Kidney glomerular epithelial cell (primary cell): ENCODE data around the gene RTF2.
"Not testable (repeated sequence)": the region's sequence is repeated elsewhere in the genome, so short reads cannot be mapped to it uniquely, and the experiment has no call there.

Experiments used
- DNase-seq: peaks from one replicate; lab custom pipeline; 2025; lab: John Stamatoyannopoulos, UW

The RTF2 gene

DNA sequence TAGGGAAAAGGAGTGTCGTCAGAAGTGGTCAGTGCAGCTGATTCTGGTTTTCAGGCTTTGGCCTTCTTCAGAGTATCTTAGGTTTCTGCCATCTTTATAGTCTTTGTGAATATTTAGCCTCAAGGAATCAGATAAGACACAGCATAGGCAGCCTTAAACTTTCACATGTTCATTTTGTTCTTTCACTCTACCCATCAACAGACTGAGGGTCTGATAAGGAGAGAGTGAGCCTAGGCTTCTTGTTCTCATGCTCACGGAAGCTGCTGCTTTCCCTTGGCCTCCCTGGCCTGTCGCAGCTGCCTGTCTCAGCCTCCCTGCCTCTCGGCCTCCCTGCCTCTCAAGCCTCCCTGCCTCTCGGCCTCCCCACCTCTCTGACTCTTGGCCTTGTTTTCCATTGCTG lies 20.1 kb downstream of the RTF2 start:
- DNase-seq: no peak

DNA sequence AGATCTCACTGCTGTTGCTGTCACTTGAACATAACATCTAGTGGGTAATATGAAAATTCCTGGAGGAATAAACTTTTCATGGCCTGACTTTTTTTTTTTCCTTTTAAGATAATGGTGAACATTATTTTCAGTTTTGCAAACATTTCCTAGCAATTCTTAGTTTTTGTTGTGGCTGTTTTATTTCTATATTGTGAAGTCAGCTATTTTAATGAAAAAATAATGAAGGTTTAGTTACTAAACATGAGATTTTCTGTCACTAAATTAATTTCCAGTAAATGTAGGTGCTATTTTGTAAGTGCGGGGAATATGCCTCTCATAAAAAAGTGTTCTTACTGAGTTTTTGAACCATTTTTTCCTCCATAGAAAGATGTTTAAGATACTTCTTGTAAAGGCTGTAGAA lies 32.7 kb downstream of the RTF2 start:
- DNase-seq: no peak

GRCh38 chr20:56503916-56504315 lies 35.5 kb downstream of the RTF2 start:
- DNase-seq: no peak

DNA sequence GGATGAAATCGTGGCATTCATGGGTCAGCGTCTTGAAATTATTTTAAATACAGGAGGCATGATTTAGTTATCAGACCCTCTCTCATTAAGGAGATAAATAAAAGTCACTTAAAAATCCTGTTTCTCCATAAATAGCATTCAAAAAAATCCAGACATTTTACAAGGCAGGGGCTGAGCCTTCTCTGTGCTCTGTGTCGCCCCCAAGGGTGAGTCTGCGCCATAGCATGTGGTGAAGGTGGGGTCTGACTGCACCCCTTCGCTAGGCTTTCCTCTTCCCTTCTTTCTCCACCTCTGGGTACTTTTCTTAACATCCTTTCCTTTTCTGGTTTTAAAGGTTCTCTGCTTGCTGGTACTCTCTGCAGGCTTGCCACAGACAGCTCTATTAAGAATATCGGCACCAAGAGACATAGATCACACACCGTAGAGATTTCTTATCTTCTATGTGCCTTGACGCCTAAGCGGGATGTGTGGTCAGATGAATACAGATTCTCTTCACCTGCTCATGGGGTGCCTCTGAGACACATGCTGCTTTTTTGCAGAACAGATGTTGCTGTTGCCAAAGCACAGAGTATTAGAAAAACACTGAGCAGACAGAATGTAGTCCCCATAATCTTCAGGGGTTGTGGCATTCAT lies 36.1 kb downstream of the RTF2 start:
- no peak for DNase-seq

DNA sequence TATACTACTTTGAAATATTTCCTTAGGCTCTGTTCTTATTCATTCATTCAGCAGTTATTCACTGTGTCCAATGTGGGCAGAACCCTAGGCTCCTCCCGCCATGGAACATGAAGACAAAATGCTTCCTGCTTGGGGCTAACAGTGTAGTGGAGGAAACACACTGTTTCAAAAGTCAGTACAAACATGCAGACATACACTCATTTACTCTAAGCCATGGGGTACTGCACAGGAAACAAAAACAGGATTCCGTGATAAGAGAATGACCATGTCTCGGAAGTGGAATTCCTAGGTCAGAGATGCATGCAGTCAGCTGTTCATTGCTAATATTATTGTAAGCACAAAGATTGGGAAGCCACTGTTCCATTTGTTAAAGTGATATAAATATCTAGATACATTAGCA lies 37.7 kb downstream of the RTF2 start:
- DNase-seq: peak; percentile 56

- DNase-seq: no peak
Observed at GRCh38 chr20:56511926-56512325, 43.5 kb downstream of the RTF2 start.

GRCh38 chr20:56513161-56514150 lies 45.0 kb downstream of the RTF2 start:
- peak; percentile 2 for DNase-seq

- no peak for DNase-seq
Observed at GRCh38 chr20:56516631-56517030, 48.2 kb downstream of the RTF2 start.

GRCh38 chr20:56517211-56517610 lies 48.8 kb downstream of the RTF2 start:
- no peak for DNase-seq

GRCh38 chr20:56517641-56518040 lies 49.2 kb downstream of the RTF2 start:
- no peak for DNase-seq

DNA sequence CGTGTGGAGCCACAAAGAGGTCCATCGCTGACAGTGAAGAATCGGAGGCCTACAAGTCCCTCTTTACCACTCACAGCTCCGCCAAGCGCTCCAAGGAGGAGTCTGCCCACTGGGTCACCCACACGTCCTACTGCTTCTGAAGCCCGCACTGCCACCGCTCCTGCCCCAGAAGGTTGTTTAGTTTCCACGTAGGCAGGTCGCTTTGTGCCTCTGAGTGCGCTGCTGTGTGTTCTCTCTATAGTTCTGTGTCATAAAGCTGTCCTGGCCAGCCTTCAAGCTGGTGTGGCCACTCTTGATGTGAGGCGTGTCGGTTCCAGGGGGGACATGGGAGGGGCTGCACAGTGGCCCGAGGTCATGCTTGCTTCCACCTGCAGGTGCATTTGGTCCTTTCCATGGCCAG lies 49.7 kb downstream of the RTF2 start:
- no peak for DNase-seq

DNA sequence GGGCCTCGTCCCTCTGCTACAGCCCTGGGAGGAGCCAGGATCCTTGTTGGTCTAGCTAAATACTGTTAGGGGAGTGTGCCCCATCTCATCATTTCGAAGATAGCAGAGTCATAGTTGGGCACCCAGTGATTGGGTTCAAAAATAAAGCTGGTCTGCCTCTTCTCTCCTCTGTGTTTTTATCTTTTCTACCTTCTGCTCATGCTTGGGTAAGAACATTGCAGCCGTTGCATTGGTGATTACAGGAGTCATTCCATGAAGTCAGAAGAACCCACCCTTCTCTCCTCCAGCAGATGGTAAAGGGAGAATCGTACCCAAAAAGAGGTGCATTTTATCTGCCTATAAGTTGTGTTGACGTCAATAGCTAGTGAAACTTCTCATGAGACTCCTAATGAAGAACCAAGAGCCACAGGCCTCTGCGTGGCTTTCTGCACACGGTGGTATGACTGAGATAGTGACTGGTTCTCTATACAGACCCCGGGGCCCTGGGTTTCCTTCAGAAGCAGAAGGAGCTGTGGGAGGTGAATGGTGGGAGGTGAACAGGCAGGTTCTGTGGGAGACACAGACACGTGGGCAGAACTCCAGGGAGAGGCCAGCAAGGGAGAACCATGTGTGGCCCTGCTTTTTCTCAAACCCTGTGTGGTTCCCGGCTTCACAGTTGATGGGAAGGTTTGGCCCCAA lies 50.4 kb downstream of the RTF2 start:
- DNase-seq: no peak

DNA sequence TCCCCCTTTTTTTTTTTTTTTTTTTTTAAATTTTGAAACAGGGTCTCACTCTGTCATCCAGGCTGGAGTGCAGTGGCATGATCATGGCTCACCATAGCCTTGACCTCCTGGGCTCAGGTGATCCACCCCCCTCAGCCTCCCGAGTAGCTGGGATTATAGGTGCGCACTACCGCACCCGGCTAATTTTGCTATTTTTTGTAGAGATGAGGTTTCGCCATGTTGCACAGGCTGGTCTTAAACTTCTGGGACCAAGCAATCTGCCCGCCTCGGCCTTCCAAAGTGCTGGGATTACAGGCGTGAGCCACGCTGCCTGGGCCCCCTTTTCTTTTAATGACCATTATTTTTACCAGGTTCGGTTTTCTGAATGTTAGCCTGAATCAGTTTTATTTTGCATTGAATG lies 51.1 kb downstream of the RTF2 start:
- DNase-seq: no peak

DNA sequence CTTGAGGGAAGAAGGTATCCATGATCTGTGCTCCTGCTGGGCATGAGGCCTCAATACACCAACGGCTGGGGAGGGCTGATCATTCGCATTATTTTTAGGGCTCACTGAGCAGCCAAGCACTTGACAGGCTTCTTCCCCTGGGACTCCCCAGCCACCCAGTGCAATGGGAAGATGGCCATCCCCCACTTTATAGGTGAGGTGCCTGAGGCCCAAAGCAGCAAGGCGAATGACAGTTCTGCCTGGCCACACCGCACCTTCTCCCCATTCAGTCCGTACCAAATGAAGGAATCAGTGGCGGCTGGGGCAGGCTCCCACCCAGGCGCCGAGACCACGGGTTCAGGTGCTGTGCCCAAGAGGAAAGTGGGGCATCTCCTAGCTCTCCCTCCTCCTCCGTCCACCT lies 51.8 kb downstream of the RTF2 start:
- no peak for DNase-seq

DNA sequence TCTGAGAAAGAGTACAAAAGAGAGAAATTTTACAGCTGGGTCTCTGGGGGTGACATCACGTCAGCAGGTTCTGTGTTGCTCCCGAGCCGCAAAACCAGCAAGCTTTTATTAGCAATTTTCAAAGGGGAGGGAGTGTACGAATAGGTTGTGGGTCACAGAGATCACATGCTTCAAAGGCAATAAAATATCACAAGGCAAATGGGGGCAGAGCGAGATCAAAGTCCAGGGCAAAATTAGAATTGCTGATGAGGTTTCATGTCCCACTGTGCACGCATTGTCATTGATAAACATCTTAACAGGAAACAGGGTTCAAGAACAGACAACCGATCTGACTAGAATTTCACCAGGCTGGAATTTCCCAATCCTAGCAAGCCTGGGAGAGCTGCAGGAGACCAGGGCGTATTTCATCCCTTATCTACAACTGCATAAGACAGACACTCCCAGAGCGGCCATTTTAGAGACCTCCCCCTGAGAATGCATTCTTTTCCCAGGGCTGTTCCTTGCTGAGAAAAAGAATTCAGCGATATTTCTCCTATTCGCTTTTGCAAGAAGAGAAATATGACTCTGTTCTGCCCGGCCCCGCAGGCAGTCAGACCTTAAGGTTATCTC lies 52.4 kb downstream of the RTF2 start:
- DNase-seq: not testable (repeated sequence)

GRCh38 chr20:56522311-56522710 lies 53.9 kb downstream of the RTF2 start:
- DNase-seq: no peak

GRCh38 chr20:56524444-56524843 lies 56.0 kb downstream of the RTF2 start, which contains the start of gene FAM209A:
Gene FAM209A, plus strand, starts transcription at chr20:56524744. Its CDS starts 65 bp downstream, at chr20:56524809.
- DNase-seq: not testable (repeated sequence)

- DNase-seq: no peak
Observed at GRCh38 chr20:56527521-56527920, 59.1 kb downstream of the RTF2 start.

- DNase-seq: not testable (repeated sequence)
Observed at GRCh38 chr20:56532946-56533345, 64.5 kb downstream of the RTF2 start, which contains the start of gene FAM209B. Gene FAM209B, plus strand, starts transcription at chr20:56533246. Its CDS starts 96 bp downstream, at chr20:56533342.

GRCh38 chr20:56537997-56538396 lies 69.6 kb downstream of the RTF2 start:
- no peak for DNase-seq

GRCh38 chr20:56540415-56540814 lies 72.0 kb downstream of the RTF2 start:
- DNase-seq: no peak

DNA sequence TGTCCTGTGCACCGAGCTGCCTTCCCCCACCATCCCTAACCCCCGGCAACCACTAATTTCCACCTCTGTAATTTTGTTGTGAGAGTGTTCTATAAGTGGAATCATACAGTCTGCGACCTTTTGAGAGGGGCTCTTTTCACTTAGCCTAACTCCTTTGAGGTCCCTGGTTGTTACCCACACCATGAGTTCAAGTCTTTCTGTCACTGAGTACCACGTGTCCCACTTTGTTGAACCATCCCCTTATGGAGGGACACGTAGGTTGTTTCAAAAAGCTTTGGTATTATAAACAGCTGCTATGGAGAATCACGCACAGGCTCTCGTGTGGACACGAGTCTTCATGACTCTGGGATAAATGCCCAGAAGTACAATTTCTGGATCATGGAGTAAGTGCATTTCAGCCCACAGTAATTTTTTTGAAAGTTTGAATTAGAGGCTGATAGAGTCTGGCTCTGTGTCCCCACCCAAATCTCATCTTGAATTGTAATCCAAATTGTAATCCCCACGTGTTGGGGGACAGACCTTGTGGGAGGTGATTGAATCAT lies 74.1 kb downstream of the RTF2 start:
- no peak for DNase-seq
